IMR-90 (cell line): ENCODE results near the gene HSPB7. TPM values are rescaled to one million over a fixed set of nuclear protein-coding genes. Genes with fewer than 3 reads are reported as not detected.

Experiments used
- ATAC-seq: fragments of 200-7000 bp; cut with Tn5 transposase; 2 replicates; pipeline ENCODE4 v1.9.1; 2020; ENCODE audit warnings: low read depth, mild to moderate bottlenecking, moderate library complexity
- BruUV-seq: library from RNA; stranded (reverse); fragments of 400-500 nt; replicated peaks from 2 replicates; lab custom pipeline; 2021; lab: Mats Ljungman, UMichigan
- CTCF ChIA-PET: fragments of 300-600 bp; formaldehyde crosslinking; extraction: SDS; loops from one replicate; lab custom pipeline; 2021; ENCODE audit warnings: antibody characterized with exemption; lab: Yijun Ruan, JAX
- POLR2A ChIA-PET: fragments of 300-600 bp; sonication (Branson Sonifier 250); formaldehyde crosslinking; loops from one replicate; lab custom pipeline; 2022; ENCODE audit warnings: antibody characterized with exemption; ENCODE audit not compliant: unreplicated experiment; lab: Charles Lee
- DNase-seq: peaks from one replicate; pipeline ENCODE4 v3.0.0; 2013
- H2AFZ ChIP-seq: replicated peaks from 2 replicates; pipeline ENCODE3; 2013; ENCODE audit warnings: low read length, mild to moderate bottlenecking; ENCODE audit not compliant: poor library complexity
- H2AK5ac ChIP-seq: 2 replicates; pipeline ENCODE4 v1.6.1; 2013; ENCODE audit warnings: low read depth, low read length, inconsistent platforms
- H2AK9ac ChIP-seq: replicated peaks from 2 replicates; pipeline ENCODE3; 2013; ENCODE audit warnings: mild to moderate bottlenecking, low read depth, low read length, moderate library complexity; ENCODE audit not compliant: poor library complexity
- H2BK120ac ChIP-seq: 2 replicates; pipeline ENCODE4 v1.6.1; 2013; ENCODE audit warnings: low read depth, low read length, inconsistent platforms
- H2BK15ac ChIP-seq: 3 replicates; pipeline ENCODE4 v1.6.1; 2013; ENCODE audit warnings: low read depth, low read length, inconsistent platforms
- H2BK20ac ChIP-seq: 2 replicates; pipeline ENCODE4 v1.6.1; 2013; ENCODE audit warnings: low read depth, mild to moderate bottlenecking, inconsistent platforms, low read length, moderate library complexity
- H2BK5ac ChIP-seq: 2 replicates; pipeline ENCODE4 v1.6.1; 2013; ENCODE audit warnings: mild to moderate bottlenecking, low read depth, low read length, inconsistent platforms; ENCODE audit not compliant: poor library complexity, severe bottlenecking
- H3K14ac ChIP-seq: replicated peaks from 2 replicates; pipeline ENCODE4 v1.6.1; 2013; ENCODE audit warnings: low read depth, low read length, inconsistent platforms
- H3K18ac ChIP-seq: 2 replicates; pipeline ENCODE4 v1.6.1; 2013; ENCODE audit warnings: low read depth, low read length, control low read depth
- H3K23ac ChIP-seq: 2 replicates; pipeline ENCODE4 v1.6.1; 2013; ENCODE audit warnings: low read depth, low read length, inconsistent platforms
- H3K27ac ChIP-seq: 2 replicates; pipeline ENCODE4 v1.5.1; 2013; ENCODE audit warnings: mild to moderate bottlenecking, control low read depth, low read length; ENCODE audit not compliant: insufficient read depth
- H3K27me3 ChIP-seq: 2 replicates; pipeline ENCODE4 v1.6.1; 2013; ENCODE audit warnings: low read length; ENCODE audit not compliant: control insufficient read depth, insufficient read depth
- H3K36me3 ChIP-seq: 2 replicates; pipeline ENCODE4 v1.6.1; 2013; ENCODE audit warnings: low read length, mixed read lengths; ENCODE audit not compliant: control insufficient read depth, insufficient read depth
- H3K4ac ChIP-seq: 2 replicates; pipeline ENCODE4 v1.6.1; 2013; ENCODE audit warnings: low read depth, low read length, inconsistent platforms
- H3K4me1 ChIP-seq: 2 replicates; pipeline ENCODE4 v1.6.1; 2013; ENCODE audit warnings: low read length, mixed read lengths; ENCODE audit not compliant: control insufficient read depth, insufficient read depth
- H3K4me2 ChIP-seq: 2 replicates; pipeline ENCODE4 v1.6.1; 2013; ENCODE audit warnings: low read depth, mild to moderate bottlenecking, control low read depth, low read length, moderate library complexity
- H3K4me3 ChIP-seq: 2 replicates; pipeline ENCODE4 v1.5.1; 2013; ENCODE audit warnings: low read depth, mild to moderate bottlenecking, control low read depth, low read length, moderate library complexity; ENCODE audit not compliant: insufficient read depth
- H3K56ac ChIP-seq: 2 replicates; pipeline ENCODE4 v1.6.1; 2013; ENCODE audit warnings: low read length, inconsistent platforms; ENCODE audit not compliant: insufficient read depth; ENCODE audit errors: extremely low read depth
- H3K79me1 ChIP-seq, 2 experiments: 2 replicates each; pipeline ENCODE4 v1.6.1; 2013; ENCODE audit warnings: low read length in 2 of 2, inconsistent platforms in 1 of 2, low read depth in 1 of 2
- H3K9ac ChIP-seq: 2 replicates; pipeline ENCODE4 v1.6.1; 2013; ENCODE audit warnings: low read depth, low read length, control low read depth
- H3K9me1 ChIP-seq: 2 replicates; pipeline ENCODE4 v1.6.1; 2013; ENCODE audit warnings: low read length, inconsistent platforms; ENCODE audit not compliant: insufficient read depth
- H3K9me3 ChIP-seq: 2 replicates; pipeline ENCODE4 v1.6.1; 2013; ENCODE audit warnings: low read length; ENCODE audit not compliant: control insufficient read depth, insufficient read depth
- H4K20me1 ChIP-seq: 2 replicates; pipeline ENCODE4 v1.6.1; 2013; ENCODE audit warnings: low read length, inconsistent platforms; ENCODE audit not compliant: insufficient read depth
- H4K5ac ChIP-seq: 2 replicates; pipeline ENCODE4 v1.6.1; 2013; ENCODE audit warnings: mild to moderate bottlenecking, low read depth, low read length, control low read depth
- H4K8ac ChIP-seq, 2 experiments: 2 replicates each; pipeline ENCODE4 v1.6.1; 2013; ENCODE audit warnings: low read depth in 2 of 2, low read length in 2 of 2, control low read depth in 1 of 2, inconsistent platforms in 1 of 2
- H4K91ac ChIP-seq: 2 replicates; pipeline ENCODE4 v1.6.1; 2013; ENCODE audit warnings: low read depth, low read length, inconsistent platforms; ENCODE audit not compliant: insufficient read depth
- CEBPB ChIP-seq: IDR thresholded peaks from 2 replicates; pipeline ENCODE4 v1.6.1; 2012; ENCODE audit warnings: low read depth, low read length, improper control_type of control experiment
- CTCF ChIP-seq: conservative IDR thresholded peaks from 2 replicates; pipeline ENCODE4 v1.5.1; 2012; ENCODE audit warnings: mild to moderate bottlenecking, low read depth, low read length, improper control_type of control experiment
- MAZ ChIP-seq: IDR thresholded peaks from 2 replicates; pipeline ENCODE4 v1.6.1; 2012; ENCODE audit warnings: low read depth, mild to moderate bottlenecking, low read length, improper control_type of control experiment, moderate library complexity, borderline replicate concordance
- RCOR1 ChIP-seq: IDR thresholded peaks from 2 replicates; pipeline ENCODE4 v1.6.1; 2012; ENCODE audit warnings: mild to moderate bottlenecking, low read length, improper control_type of control experiment; ENCODE audit not compliant: insufficient replicate concordance
- dilution Hi-C: fragments of 300-500 bp; cut with HindIII; formaldehyde crosslinking; loops from one replicate; pipeline ENCODE4 v1.14.3; 2018; ENCODE audit warnings: low sequenced_read_pairs; ENCODE audit not compliant: unreplicated experiment
- in situ Hi-C: fragments of 300-500 bp; cut with MboI; formaldehyde crosslinking; loops from 3 replicates; pipeline ENCODE4 v1.14.3; 2019; ENCODE audit warnings: low sequenced_read_pairs, inconsistent platforms, mixed read lengths
- intact Hi-C: fragments of 100-400 bp; cut with micrococcal nuclease; formaldehyde crosslinking; loops from 2 replicates; pipeline ENCODE4 v1.10.0; 2022
- polyA plus RNA-seq, 3 experiments: library from polyadenylated mRNA; depleted of rRNA; stranded (reverse); fragments of >200 nt; gene quantifications; 2 replicates each; pipeline ENCODE4 v1.2.3, GENCODE V29; 2012; ENCODE audit warnings: low replicate concordance in 1 of 3
- total RNA-seq: library from RNA; depleted of rRNA; stranded (reverse); fragments of >200 nt; gene quantifications from 2 replicates; pipeline ENCODE4 v1.2.3, GENCODE V29; 2012

The HSPB7 gene
- total and polyA plus RNA-seq, 2 of the 4 experiments (the other 2 are of a cell fraction): 0.54 to 3.0 TPM

GRCh38 chr1:15970911-15971310 lies 46.9 kb downstream of the HSPB7 start:
- in situ Hi-C loops (no loop called here), intact Hi-C loops (no loop called here), dilution Hi-C loops (no loop called here)
- peaks cover 25% of the 10 kb centered on the region for H4K20me1 ChIP-seq
- no peak overlapping the region for H3K23ac ChIP-seq
- TF ChIP-seq RCOR1 (no peak), MAZ (no peak), CEBPB (no peak), CTCF (no peak)
- no peak overlapping the region for H2BK120ac ChIP-seq
- H2BK15ac ChIP-seq: no peak overlapping the region
- DNase-seq (no peak), ATAC-seq (no peak)
- no peak overlapping the region for H3K4me2 ChIP-seq
- H3K9me1 ChIP-seq: peaks cover 23% of the 10 kb centered on the region
- H2BK5ac ChIP-seq: no peak overlapping the region
- H4K5ac ChIP-seq: no peak overlapping the region
- no peak overlapping the region for H3K14ac ChIP-seq
- no peak overlapping the region for H3K4ac ChIP-seq
- no peak overlapping the region for H4K8ac ChIP-seq
- H2AK5ac ChIP-seq: no peak overlapping the region
- H2AK9ac ChIP-seq: no peak overlapping the region
- no peak overlapping the region for H2AFZ ChIP-seq
- peaks cover 41 to 82% of the 10 kb centered on the region in 2 experiments for H3K79me1 ChIP-seq
- no peak overlapping the region for H3K27ac ChIP-seq
- BruUV-seq: no TSS peak
- ChIA-PET POLR2A (no interaction called here), CTCF (no interaction called here)
- H3K9me3 ChIP-seq: no peaks in the 10 kb centered on the region; the same call in 1 of the 2 replicates
- no peak overlapping the region for H4K91ac ChIP-seq
- peaks cover 15% of the 10 kb centered on the region for H3K4me1 ChIP-seq
- no peak overlapping the region for H3K4me3 ChIP-seq
- no peak overlapping the region for H3K9ac ChIP-seq
- no peak overlapping the region for H3K56ac ChIP-seq
- H3K18ac ChIP-seq: no peak overlapping the region
- H2BK20ac ChIP-seq: no peak overlapping the region
- no peaks in the 10 kb centered on the region for H3K27me3 ChIP-seq
- H3K36me3 ChIP-seq: peaks cover 30% of the 10 kb centered on the region
